Lung microvascular endothelial cell (primary cell): ENCODE data around the gene SLC35B2. TPM values are rescaled to one million over a fixed set of nuclear protein-coding genes. Genes with fewer than 3 reads are reported as not detected.
A peak's percentile ranks its signal among the peaks of the same experiment; 100 is the strongest.

Experiments
- DNase-seq, 2 donors: peaks; one replicate each; pipeline versions ENCODE4 v3.0.0 to v3.0.0-alpha.2; 2010; ENCODE audit warnings: low read depth in 2 of 2
- total RNA-seq: library from RNA; depleted of rRNA; stranded (reverse); fragments of >200 nt; gene quantifications from 2 replicates; pipeline ENCODE4 v1.2.1, GENCODE V29; 2014

SLC35B2 gene
- total RNA-seq, 1 donor from 2014 or later, result 40.3 TPM

GRCh38 chr6:44268095-44268628 is 10.8 kb upstream of the SLC35B2 start:
- peak; percentile 55 to 75 for DNase-seq

- no peak for DNase-seq
Observed at GRCh38 chr6:44267252-44267651, 9.9 kb upstream of the SLC35B2 start.

GRCh38 chr6:44266347-44266746 is 9.0 kb upstream of the SLC35B2 start:
- DNase-seq, result no peak

GRCh38 chr6:44265722-44266233 is 8.4 kb upstream of the SLC35B2 start:
- DNase-seq, result no peak

GRCh38 chr6:44265007-44265721 is 7.8 kb upstream of the SLC35B2 start, which contains the start of gene NFKBIE:
NFKBIE (minus strand) TSS chr6:44265551; CDS start chr6:44265346, 205 bp downstream.
- peak; percentile 91 to 94 for DNase-seq

GRCh38 chr6:44264154-44265006 is 7.1 kb upstream of the SLC35B2 start:
- no peak for DNase-seq

- DNase-seq, result peak; percentile 47 to 66
Observed at GRCh38 chr6:44263354-44264100, 6.2 kb upstream of the SLC35B2 start.

- DNase-seq, result no peak
Observed at GRCh38 chr6:44262467-44263353, 5.4 kb upstream of the SLC35B2 start.

- DNase-seq, result no peak
Observed at GRCh38 chr6:44261581-44261980, 4.3 kb upstream of the SLC35B2 start.

GRCh38 chr6:44260451-44261297 is 3.3 kb upstream of the SLC35B2 start:
- no peak for DNase-seq

- no peak for DNase-seq
Observed at GRCh38 chr6:44260011-44260410, 2.7 kb upstream of the SLC35B2 start.

- no peak for DNase-seq
Observed at GRCh38 chr6:44258921-44259320, 1.6 kb upstream of the SLC35B2 start.

GRCh38 chr6:44258325-44258863 is 1.1 kb upstream of the SLC35B2 start:
- no peak for DNase-seq

- no peak for DNase-seq
Observed at GRCh38 chr6:44257753-44258324, 511 bp upstream of the SLC35B2 start.

GRCh38 chr6:44256775-44257024 is 628 bp downstream of the SLC35B2 start:
- no peak for DNase-seq

- peak in 1 of 2 donors; percentile 41 for DNase-seq
Observed at GRCh38 chr6:44255871-44256774, 1.2 kb downstream of the SLC35B2 start.

- DNase-seq, result no peak
Observed at GRCh38 chr6:44255105-44255808, 2.1 kb downstream of the SLC35B2 start.
